ENCODE measurements around the gene TANGO2.

DNA sequence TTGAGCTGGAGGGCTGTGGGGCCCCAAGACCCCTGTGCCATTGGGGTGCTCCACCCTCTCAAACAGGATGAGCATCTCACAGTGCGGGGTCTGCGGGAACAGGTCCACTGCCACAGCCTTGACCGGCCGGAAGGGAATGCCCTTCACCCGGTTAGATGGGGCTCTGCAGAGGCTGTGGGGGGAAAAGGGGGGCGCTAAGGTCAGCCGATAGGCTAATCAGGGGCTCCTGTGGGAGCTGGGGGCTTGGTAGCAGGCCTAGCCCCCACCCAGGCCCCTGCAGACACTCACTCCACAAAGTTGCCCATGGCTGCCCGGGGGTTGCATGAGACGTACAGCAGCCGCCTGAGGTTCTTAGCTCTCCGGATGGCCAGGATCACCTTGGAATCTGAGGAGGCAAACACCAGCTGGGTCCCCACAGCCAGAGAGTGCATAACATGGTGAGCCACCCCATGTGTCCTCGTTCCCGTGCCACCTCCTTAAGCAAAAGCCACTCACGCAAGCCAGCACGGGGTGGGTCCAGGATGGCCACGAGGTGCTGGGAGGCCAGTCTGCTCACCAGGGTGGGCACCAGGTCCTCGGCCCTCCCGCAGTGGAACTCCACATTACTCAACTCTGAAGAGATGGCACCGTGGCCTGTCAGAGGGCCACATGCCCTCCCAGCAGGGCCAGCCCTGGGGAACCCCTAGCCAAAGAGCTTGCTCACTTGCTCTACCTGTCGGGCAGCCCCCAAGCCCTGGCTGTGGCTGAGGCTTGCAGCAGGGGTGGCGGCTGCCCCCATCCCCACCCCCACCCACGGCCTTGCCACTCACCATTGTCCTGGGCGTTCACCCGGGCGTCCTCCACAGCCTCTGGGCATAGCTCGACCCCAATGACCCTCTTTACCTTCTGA lies 92.0 kb downstream of the TANGO2 start:
- peak; percentile 60 for TF ChIP-seq POLR2A (IDR thresholded peaks at IDR 0.05; ENCODE audit: low read depth, low read length)
- no peak for TF ChIP-seq ZNF384 (IDR thresholded peaks at IDR 0.05; ENCODE audit: borderline replicate concordance, low read depth, low read length)
- TF ChIP-seq BHLHE40 (IDR thresholded peaks at IDR 0.05; ENCODE audit: borderline replicate concordance in 1 of 2, low read depth in 2 of 2, low read length in 1 of 2) = no peak
- TF ChIP-seq, protein P1, sequence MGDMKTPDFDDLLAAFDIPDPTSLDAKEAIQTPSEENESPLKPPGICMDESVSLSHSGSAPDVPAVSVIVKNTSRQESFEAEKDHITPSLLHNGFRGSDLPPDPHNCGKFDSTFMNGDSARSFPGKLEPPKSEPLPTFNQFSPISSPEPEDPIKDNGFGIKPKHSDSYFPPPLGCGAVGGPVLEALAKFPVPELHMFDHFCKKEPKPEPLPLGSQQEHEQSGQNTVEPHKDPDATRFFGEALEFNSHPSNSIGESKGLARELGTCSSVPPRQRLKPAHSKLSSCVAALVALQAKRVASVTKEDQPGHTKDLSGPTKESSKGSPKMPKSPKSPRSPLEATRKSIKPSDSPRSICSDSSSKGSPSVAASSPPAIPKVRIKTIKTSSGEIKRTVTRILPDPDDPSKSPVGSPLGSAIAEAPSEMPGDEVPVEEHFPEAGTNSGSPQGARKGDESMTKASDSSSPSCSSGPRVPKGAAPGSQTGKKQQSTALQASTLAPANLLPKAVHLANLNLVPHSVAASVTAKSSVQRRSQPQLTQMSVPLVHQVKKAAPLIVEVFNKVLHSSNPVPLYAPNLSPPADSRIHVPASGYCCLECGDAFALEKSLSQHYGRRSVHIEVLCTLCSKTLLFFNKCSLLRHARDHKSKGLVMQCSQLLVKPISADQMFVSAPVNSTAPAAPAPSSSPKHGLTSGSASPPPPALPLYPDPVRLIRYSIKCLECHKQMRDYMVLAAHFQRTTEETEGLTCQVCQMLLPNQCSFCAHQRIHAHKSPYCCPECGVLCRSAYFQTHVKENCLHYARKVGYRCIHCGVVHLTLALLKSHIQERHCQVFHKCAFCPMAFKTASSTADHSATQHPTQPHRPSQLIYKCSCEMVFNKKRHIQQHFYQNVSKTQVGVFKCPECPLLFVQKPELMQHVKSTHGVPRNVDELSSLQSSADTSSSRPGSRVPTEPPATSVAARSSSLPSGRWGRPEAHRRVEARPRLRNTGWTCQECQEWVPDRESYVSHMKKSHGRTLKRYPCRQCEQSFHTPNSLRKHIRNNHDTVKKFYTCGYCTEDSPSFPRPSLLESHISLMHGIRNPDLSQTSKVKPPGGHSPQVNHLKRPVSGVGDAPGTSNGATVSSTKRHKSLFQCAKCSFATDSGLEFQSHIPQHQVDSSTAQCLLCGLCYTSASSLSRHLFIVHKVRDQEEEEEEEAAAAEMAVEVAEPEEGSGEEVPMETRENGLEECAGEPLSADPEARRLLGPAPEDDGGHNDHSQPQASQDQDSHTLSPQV (IDR thresholded peaks at IDR 0.05) = no peak
- TF ChIP-seq POLR2AphosphoS5 (IDR thresholded peaks at IDR 0.05; ENCODE audit: low read length) = no peak
- no peak for TF ChIP-seq TAF1 (IDR thresholded peaks at IDR 0.05; ENCODE audit: borderline replicate concordance, low read depth, low read length)
- TF ChIP-seq, protein P2, sequence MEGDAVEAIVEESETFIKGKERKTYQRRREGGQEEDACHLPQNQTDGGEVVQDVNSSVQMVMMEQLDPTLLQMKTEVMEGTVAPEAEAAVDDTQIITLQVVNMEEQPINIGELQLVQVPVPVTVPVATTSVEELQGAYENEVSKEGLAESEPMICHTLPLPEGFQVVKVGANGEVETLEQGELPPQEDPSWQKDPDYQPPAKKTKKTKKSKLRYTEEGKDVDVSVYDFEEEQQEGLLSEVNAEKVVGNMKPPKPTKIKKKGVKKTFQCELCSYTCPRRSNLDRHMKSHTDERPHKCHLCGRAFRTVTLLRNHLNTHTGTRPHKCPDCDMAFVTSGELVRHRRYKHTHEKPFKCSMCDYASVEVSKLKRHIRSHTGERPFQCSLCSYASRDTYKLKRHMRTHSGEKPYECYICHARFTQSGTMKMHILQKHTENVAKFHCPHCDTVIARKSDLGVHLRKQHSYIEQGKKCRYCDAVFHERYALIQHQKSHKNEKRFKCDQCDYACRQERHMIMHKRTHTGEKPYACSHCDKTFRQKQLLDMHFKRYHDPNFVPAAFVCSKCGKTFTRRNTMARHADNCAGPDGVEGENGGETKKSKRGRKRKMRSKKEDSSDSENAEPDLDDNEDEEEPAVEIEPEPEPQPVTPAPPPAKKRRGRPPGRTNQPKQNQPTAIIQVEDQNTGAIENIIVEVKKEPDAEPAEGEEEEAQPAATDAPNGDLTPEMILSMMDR (IDR thresholded peaks at IDR 0.05 in 2 of 3, conservative IDR thresholded peaks at IDR 0.05 in 1 of 3; ENCODE audit: control insufficient read depth in 2 of 3, extremely low read depth in 1 of 3, insufficient read depth in 1 of 3, low read depth in 3 of 3, low read length in 3 of 3) = no peak
- no peak for TF ChIP-seq SIN3A (IDR thresholded peaks at IDR 0.05; ENCODE audit: low read depth, low read length)
- TF ChIP-seq PAX5 (IDR thresholded peaks at IDR 0.05; ENCODE audit: borderline replicate concordance, low read depth, low read length) = no peak
- no peak for TF ChIP-seq CREB1 (IDR thresholded peaks at IDR 0.05; ENCODE audit: low read depth)
- no peak for TF ChIP-seq NRF1 (conservative IDR thresholded peaks at IDR 0.05; ENCODE audit: low read depth, low read length)
